H1 (cell line): ENCODE measurements around the gene URM1. TPM values are rescaled to one million over a fixed set of nuclear protein-coding genes. Genes with fewer than 3 reads are reported as not detected.

Experiments
- BACH1 ChIP-seq: IDR thresholded peaks from 2 replicates; pipeline ENCODE4 v1.6.1; 2012; ENCODE audit warnings: low read length, improper control_type of control experiment
- RAD21 ChIP-seq, 2 experiments: IDR thresholded peaks in 1 of 2; conservative IDR thresholded peaks in 1 of 2; 2 replicates each; pipeline ENCODE4 v1.6.1; 2011; ENCODE audit warnings: low read depth in 2 of 2, low read length in 2 of 2, improper control_type of control experiment in 1 of 2, inconsistent platforms in 1 of 2, mild to moderate bottlenecking in 1 of 2, moderate library complexity in 1 of 2
- polyA plus RNA-seq, 7 experiments: library from polyadenylated mRNA; depleted of rRNA in 3 of 7; stranded (reverse) in 5 of 7; unstranded in 2 of 7; fragments of >200 nt in 5 of 7; fragments of 200-250 nt in 2 of 7; gene quantifications; 1 replicate in 5 of 7; 2 replicates in 1 of 7; 4 replicates in 1 of 7; pipeline versions ENCODE4 v1.2.1 to v1.2.3, GENCODE V29; 2011 to 2013; ENCODE audit warnings: missing spikeins in 2 of 7, mixed read lengths in 2 of 7
- total RNA-seq: library from RNA; stranded (reverse); fragmentation: NEBNext Ultra II Directional; extraction: Animal tissue kit (Norgen Biotek cat#: 25700); gene quantifications from 2 replicates; pipeline ENCODE4 v1.2.1, GENCODE V29; 2021

Gene URM1
- total and polyA plus RNA-seq, 2 of the 8 experiments (the other 6 are each of a cell fraction or from before 2014, with no cell fraction given) = 58.3 to 62.3 TPM

DNA sequence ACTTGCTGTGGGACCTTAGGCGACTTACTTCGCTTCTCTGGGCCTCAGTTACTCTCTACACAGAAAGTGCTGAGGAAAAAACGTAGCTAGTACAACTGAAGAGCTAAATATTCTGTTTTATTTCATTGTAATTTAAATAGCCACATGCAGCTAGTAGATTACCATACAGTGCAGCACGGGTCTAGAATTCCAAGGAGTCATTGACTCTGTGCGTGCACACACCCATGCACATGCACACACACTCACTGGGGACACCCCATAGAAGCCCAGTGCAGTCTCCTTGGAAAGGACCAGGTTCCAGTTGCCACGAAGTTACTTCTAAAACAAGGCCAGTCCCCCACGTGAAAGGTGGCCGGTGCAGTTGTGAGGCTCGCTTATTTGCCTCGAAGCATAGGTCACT lies 17.0 kb downstream of the URM1 start (continued):
- TF ChIP-seq RAD21 (IDR thresholded peaks at IDR 0.05 in 1 of 2, conservative IDR thresholded peaks at IDR 0.05 in 1 of 2; ENCODE audit: low read depth in 2 of 2, low read length in 2 of 2) (no peak), BACH1 (no peak)
